HepG2 (cell line): Measurements from ENCODE around the gene ZMIZ1. TPM values are rescaled to one million over a fixed set of nuclear protein-coding genes. Genes with fewer than 3 reads are reported as not detected.

Source experiments
- FOSL1 ChIP-seq: sonication (generic); formaldehyde crosslinking; IDR thresholded peaks from 2 replicates; pipeline ENCODE4 v1.9.0; 2021; ENCODE audit warnings: missing genetic modification reagents, borderline replicate concordance
- MAZ ChIP-seq, 2 experiments: sonication (generic) in 1 of 2; formaldehyde crosslinking in 1 of 2; IDR thresholded peaks; 2 replicates each; pipeline versions ENCODE4 v1.5.0 to v1.6.1; 2012 to 2020; ENCODE audit warnings: low read depth in 2 of 2, mild to moderate bottlenecking in 2 of 2, borderline replicate concordance in 1 of 2, improper control_type of control experiment in 1 of 2, low read length in 1 of 2, missing genetic modification reagents in 1 of 2, moderate library complexity in 1 of 2
- NFYC ChIP-seq: IDR thresholded peaks from 2 replicates; pipeline ENCODE4 v1.6.1; 2016; ENCODE audit warnings: missing genetic modification reagents, missing compliant biosample characterization
- NKX3-1 ChIP-seq: sonication (generic); formaldehyde crosslinking; IDR thresholded peaks from 2 replicates; pipeline ENCODE4 v1.5.0; 2020; ENCODE audit warnings: missing genetic modification reagents
- NR2F1 ChIP-seq, 2 experiments: fragments of 450-650 bp in 1 of 2; formaldehyde crosslinking in 1 of 2; IDR thresholded peaks; 2 replicates each; pipeline versions ENCODE4 v1.5.0 to v1.6.1; 2016 to 2020; ENCODE audit warnings: mild to moderate bottlenecking in 1 of 2, missing compliant biosample characterization in 1 of 2, missing genetic modification reagents in 1 of 2, moderate library complexity in 1 of 2
- SIX4 ChIP-seq: sonication (generic); formaldehyde crosslinking; IDR thresholded peaks from 2 replicates; pipeline ENCODE4 v1.4.0; 2020; ENCODE audit warnings: missing genetic modification reagents
- ZFP36L1 ChIP-seq: sonication (generic); formaldehyde crosslinking; IDR thresholded peaks from 2 replicates; pipeline ENCODE4 v1.8.0; 2022; ENCODE audit warnings: mild to moderate bottlenecking, missing genetic modification reagents, moderate library complexity
- ZFX ChIP-seq: sonication (generic); formaldehyde crosslinking; IDR thresholded peaks from 2 replicates; pipeline ENCODE4 v1.4.0; 2020; ENCODE audit warnings: mild to moderate bottlenecking, low read depth, missing genetic modification reagents, moderate library complexity
- ZMYM2 ChIP-seq: sonication (generic); formaldehyde crosslinking; IDR thresholded peaks from 2 replicates; pipeline ENCODE4 v1.8.0; 2022; ENCODE audit warnings: mild to moderate bottlenecking, missing genetic modification reagents
- ZNF569 ChIP-seq: sonication (generic); formaldehyde crosslinking; IDR thresholded peaks from 2 replicates; pipeline ENCODE4 v1.5.0; 2020; ENCODE audit warnings: mild to moderate bottlenecking, missing genetic modification reagents, moderate library complexity, borderline replicate concordance
- ZNF607 ChIP-seq: sonication (generic); formaldehyde crosslinking; IDR thresholded peaks from 2 replicates; pipeline ENCODE4 v1.5.1; 2020; ENCODE audit warnings: missing genetic modification reagents, mild to moderate bottlenecking, borderline replicate concordance
- ZNF709 ChIP-seq: sonication (generic); formaldehyde crosslinking; IDR thresholded peaks from 2 replicates; pipeline ENCODE4 v1.5.0; 2020; ENCODE audit warnings: mild to moderate bottlenecking, missing genetic modification reagents
- polyA plus RNA-seq, 8 experiments: library from polyadenylated mRNA; depleted of rRNA in 3 of 8; stranded (reverse) in 7 of 8; unstranded in 1 of 8; fragments of >200 nt; fragmentation: Illumina TruSeq in 4 of 8; extraction: Trizol in 4 of 8; gene quantifications; 2 replicates each; pipeline versions ENCODE4 v1.2.1 to v1.2.3, GENCODE V29; 2011 to 2016; ENCODE audit warnings: low read depth in 4 of 8, missing spikeins in 1 of 8, mixed read lengths in 1 of 8; ENCODE audit not compliant: insufficient read depth in 1 of 8
- total RNA-seq, 5 experiments: library from RNA; depleted of rRNA; stranded (reverse); fragments of >200 nt; fragmentation: Illumina TruSeq; extraction: Trizol; gene quantifications; 2 replicates each; pipeline ENCODE4 v1.2.3, GENCODE V29; 2016; ENCODE audit warnings: low read depth in 1 of 5
- TF ChIP-seq, protein P1 (sequence below): sonication (generic); formaldehyde crosslinking; IDR thresholded peaks from 2 replicates; pipeline ENCODE4 v1.5.0; 2020; ENCODE audit warnings: mild to moderate bottlenecking, missing genetic modification reagents, borderline replicate concordance
- TF ChIP-seq, protein P2 (sequence below): sonication (generic); formaldehyde crosslinking; conservative IDR thresholded peaks from 2 replicates; pipeline ENCODE4 v1.5.0; 2020; ENCODE audit warnings: missing genetic modification reagents
- TF ChIP-seq, protein P3 (sequence below): sonication (generic); formaldehyde crosslinking; IDR thresholded peaks from 2 replicates; pipeline ENCODE4 v1.8.0; 2022; ENCODE audit warnings: low read depth, missing genetic modification reagents
- TF ChIP-seq, protein P4 (sequence below): sonication (generic); formaldehyde crosslinking; IDR thresholded peaks from 2 replicates; pipeline ENCODE4 v1.4.0; 2020; ENCODE audit warnings: missing genetic modification reagents
- TF ChIP-seq, protein P5 (sequence below), 2 experiments: sonication (generic) in 1 of 2; formaldehyde crosslinking in 1 of 2; IDR thresholded peaks; 2 replicates each; pipeline versions ENCODE4 v1.5.1 to v1.6.1; 2011 to 2020; ENCODE audit warnings: borderline replicate concordance in 1 of 2, low read depth in 1 of 2, low read length in 1 of 2, mild to moderate bottlenecking in 1 of 2, missing genetic modification reagents in 1 of 2, moderate library complexity in 1 of 2

Gene ZMIZ1
- total and polyA plus RNA-seq, 2 of the 13 experiments (the other 11 are each of a cell fraction or from before 2014, with no cell fraction given): 5.3 to 10.2 TPM

DNA sequence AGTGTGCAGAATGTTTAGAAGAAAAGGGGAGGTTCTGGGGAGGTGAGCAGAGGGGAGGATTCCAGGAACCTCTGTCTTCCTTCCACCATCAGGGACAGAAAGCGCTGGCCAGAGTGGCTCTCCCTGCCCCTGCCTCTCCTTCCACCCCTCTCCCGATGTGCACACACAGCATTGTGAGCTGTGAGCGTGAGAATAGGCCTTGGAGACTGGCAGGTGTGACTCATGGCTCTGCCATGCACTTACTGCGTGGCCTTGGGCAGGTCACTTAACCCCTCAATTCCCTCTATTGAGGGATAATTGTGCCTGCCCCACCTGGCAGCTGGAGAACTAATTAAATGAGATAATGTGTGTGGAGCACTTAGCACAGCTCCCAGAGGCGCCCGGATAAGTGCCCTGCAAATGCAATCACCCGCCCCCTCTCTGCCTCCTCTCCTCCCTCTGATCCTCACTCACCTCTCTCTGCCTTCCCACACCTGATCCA lies 115.4 kb downstream of the ZMIZ1 start (continued):
- TF ChIP-seq, protein P1, sequence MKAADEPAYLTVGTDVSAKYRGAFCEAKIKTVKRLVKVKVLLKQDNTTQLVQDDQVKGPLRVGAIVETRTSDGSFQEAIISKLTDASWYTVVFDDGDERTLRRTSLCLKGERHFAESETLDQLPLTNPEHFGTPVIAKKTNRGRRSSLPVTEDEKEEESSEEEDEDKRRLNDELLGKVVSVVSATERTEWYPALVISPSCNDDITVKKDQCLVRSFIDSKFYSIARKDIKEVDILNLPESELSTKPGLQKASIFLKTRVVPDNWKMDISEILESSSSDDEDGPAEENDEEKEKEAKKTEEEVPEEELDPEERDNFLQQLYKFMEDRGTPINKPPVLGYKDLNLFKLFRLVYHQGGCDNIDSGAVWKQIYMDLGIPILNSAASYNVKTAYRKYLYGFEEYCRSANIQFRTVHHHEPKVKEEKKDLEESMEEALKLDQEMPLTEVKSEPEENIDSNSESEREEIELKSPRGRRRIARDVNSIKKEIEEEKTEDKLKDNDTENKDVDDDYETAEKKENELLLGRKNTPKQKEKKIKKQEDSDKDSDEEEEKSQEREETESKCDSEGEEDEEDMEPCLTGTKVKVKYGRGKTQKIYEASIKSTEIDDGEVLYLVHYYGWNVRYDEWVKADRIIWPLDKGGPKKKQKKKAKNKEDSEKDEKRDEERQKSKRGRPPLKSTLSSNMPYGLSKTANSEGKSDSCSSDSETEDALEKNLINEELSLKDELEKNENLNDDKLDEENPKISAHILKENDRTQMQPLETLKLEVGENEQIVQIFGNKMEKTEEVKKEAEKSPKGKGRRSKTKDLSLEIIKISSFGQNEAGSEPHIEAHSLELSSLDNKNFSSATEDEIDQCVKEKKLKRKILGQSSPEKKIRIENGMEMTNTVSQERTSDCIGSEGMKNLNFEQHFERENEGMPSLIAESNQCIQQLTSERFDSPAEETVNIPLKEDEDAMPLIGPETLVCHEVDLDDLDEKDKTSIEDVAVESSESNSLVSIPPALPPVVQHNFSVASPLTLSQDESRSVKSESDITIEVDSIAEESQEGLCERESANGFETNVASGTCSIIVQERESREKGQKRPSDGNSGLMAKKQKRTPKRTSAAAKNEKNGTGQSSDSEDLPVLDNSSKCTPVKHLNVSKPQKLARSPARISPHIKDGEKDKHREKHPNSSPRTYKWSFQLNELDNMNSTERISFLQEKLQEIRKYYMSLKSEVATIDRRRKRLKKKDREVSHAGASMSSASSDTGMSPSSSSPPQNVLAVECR (CRISPR knock-in tag): no peak
- TF ChIP-seq, protein P2, sequence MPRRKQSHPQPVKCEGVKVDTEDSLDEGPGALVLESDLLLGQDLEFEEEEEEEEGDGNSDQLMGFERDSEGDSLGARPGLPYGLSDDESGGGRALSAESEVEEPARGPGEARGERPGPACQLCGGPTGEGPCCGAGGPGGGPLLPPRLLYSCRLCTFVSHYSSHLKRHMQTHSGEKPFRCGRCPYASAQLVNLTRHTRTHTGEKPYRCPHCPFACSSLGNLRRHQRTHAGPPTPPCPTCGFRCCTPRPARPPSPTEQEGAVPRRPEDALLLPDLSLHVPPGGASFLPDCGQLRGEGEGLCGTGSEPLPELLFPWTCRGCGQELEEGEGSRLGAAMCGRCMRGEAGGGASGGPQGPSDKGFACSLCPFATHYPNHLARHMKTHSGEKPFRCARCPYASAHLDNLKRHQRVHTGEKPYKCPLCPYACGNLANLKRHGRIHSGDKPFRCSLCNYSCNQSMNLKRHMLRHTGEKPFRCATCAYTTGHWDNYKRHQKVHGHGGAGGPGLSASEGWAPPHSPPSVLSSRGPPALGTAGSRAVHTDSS (CRISPR knock-in tag): no peak
- TF ChIP-seq NFYC (CRISPR knock-in tag): no peak
- peak; percentile 38; the same call in 1 of the 2 replicates for TF ChIP-seq ZMYM2 (CRISPR knock-in tag)
- no peak for TF ChIP-seq ZNF607
- TF ChIP-seq NKX3-1 (CRISPR knock-in tag): no peak
- TF ChIP-seq ZNF569 (CRISPR knock-in tag): no peak
- peak; percentile 60; the same call in 1 of the 2 replicates for TF ChIP-seq ZFX (CRISPR knock-in tag)
- TF ChIP-seq NR2F1 (CRISPR knock-in tag; IDR thresholded peaks at IDR 0.05): peak in 1 of 2 experiments; percentile 45; a peak in 1 of 4 replicates
- peak; percentile 74 for TF ChIP-seq SIX4 (CRISPR knock-in tag)
- TF ChIP-seq, protein P3, sequence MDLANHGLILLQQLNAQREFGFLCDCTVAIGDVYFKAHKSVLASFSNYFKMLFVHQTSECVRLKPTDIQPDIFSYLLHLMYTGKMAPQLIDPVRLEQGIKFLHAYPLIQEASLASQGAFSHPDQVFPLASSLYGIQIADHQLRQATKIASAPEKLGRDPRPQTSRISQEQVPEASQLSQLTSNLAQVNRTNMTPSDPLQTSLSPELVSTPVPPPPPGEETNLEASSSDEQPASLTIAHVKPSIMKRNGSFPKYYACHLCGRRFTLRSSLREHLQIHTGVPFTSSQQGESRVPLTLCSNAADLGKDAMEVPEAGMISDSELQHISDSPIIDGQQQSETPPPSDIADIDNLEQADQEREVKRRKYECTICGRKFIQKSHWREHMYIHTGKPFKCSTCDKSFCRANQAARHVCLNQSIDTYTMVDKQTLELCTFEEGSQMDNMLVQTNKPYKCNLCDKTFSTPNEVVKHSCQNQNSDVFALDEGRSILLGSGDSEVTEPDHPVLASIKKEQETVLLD (CRISPR knock-in tag): no peak
- peak; percentile 90 for TF ChIP-seq FOSL1 (CRISPR knock-in tag)
- TF ChIP-seq MAZ (IDR thresholded peaks at IDR 0.05; ENCODE audit: borderline replicate concordance, low read depth, low read length): no peak
- no peak for TF ChIP-seq MAZ (CRISPR knock-in tag; IDR thresholded peaks at IDR 0.05; ENCODE audit: low read depth)
- no peak for TF ChIP-seq ZNF709
- TF ChIP-seq, protein P4, sequence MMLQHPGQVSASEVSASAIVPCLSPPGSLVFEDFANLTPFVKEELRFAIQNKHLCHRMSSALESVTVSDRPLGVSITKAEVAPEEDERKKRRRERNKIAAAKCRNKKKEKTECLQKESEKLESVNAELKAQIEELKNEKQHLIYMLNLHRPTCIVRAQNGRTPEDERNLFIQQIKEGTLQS (CRISPR knock-in tag): peak; percentile 94
- TF ChIP-seq ZFP36L1 (CRISPR knock-in tag): no peak
- TF ChIP-seq, protein P5, sequence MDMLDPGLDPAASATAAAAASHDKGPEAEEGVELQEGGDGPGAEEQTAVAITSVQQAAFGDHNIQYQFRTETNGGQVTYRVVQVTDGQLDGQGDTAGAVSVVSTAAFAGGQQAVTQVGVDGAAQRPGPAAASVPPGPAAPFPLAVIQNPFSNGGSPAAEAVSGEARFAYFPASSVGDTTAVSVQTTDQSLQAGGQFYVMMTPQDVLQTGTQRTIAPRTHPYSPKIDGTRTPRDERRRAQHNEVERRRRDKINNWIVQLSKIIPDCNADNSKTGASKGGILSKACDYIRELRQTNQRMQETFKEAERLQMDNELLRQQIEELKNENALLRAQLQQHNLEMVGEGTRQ (IDR thresholded peaks at IDR 0.05; ENCODE audit: low read depth, low read length): no peak
- TF ChIP-seq, protein P5 (CRISPR knock-in tag; IDR thresholded peaks at IDR 0.05; ENCODE audit: borderline replicate concordance): no peak
